OCI-LY7 (cell line): Measurements from ENCODE around the gene C1orf141. TPM values are rescaled to one million over a fixed set of nuclear protein-coding genes. Genes with fewer than 3 reads are reported as not detected.

Experiments
- BruUV-seq: library from RNA; stranded (reverse); fragments of 400-500 nt; replicated peaks from 2 replicates; lab custom pipeline; 2021; lab: Mats Ljungman, UMichigan
- CTCF ChIA-PET: fragments of 300-600 bp; sonication (Branson Sonifier 250); formaldehyde crosslinking; loops from one replicate; lab custom pipeline; 2022; ENCODE audit warnings: antibody characterized with exemption; ENCODE audit not compliant: unreplicated experiment; lab: Charles Lee
- POLR2A ChIA-PET: fragments of 300-600 bp; sonication (Branson Sonifier 250); formaldehyde crosslinking; loops from one replicate; lab custom pipeline; 2022; ENCODE audit warnings: antibody characterized with exemption; lab: Charles Lee
- DNase-seq: peaks from one replicate; pipeline ENCODE4 v3.0.0-alpha.2; 2015; ENCODE audit warnings: low spot score
- H2AFZ ChIP-seq: fragments of 200-600 bp; sonication (generic), shearing (Covaris generic); 2 replicates; pipeline ENCODE4 v1.6.1; 2014; ENCODE audit warnings: mild to moderate bottlenecking, antibody characterized with exemption, low read length, moderate library complexity
- H3K27ac ChIP-seq: fragments of 200-600 bp; sonication (generic); 2 replicates; pipeline ENCODE4 v1.5.1; 2014; ENCODE audit warnings: mixed run types, low read depth, mild to moderate bottlenecking, moderate library complexity, low read length, inconsistent platforms; ENCODE audit not compliant: poor library complexity, severe bottlenecking
- H3K36me3 ChIP-seq: fragments of 200-600 bp; sonication (generic); 2 replicates; pipeline ENCODE4 v1.6.1; 2014; ENCODE audit warnings: mild to moderate bottlenecking, antibody characterized with exemption, low read length, moderate library complexity, mixed read lengths; ENCODE audit not compliant: insufficient read depth
- H3K4me1 ChIP-seq: fragments of 200-600 bp; sonication (generic); 2 replicates; pipeline ENCODE4 v1.5.1; 2014; ENCODE audit warnings: mild to moderate bottlenecking, low read length; ENCODE audit not compliant: insufficient read depth, poor library complexity, severe bottlenecking
- H3K4me2 ChIP-seq: fragments of 200-600 bp; sonication (generic); 2 replicates; pipeline ENCODE4 v1.6.1; 2014; ENCODE audit warnings: mild to moderate bottlenecking, low read length
- H3K4me3 ChIP-seq: fragments of 200-600 bp; sonication (generic); 2 replicates; pipeline ENCODE4 v1.5.1; 2014; ENCODE audit warnings: mild to moderate bottlenecking, low read depth, low read length; ENCODE audit not compliant: poor library complexity, severe bottlenecking
- H3K79me2 ChIP-seq: fragments of 200-600 bp; sonication (generic); 2 replicates; pipeline ENCODE4 v1.6.1; 2016; ENCODE audit warnings: low read depth, mild to moderate bottlenecking, low read length, moderate library complexity, mixed read lengths; ENCODE audit not compliant: insufficient read depth
- H3K9me2 ChIP-seq: fragments of 200-600 bp; sonication (generic); 2 replicates; pipeline ENCODE4 v1.6.1; 2016; ENCODE audit warnings: mild to moderate bottlenecking, low read length, mixed read lengths; ENCODE audit not compliant: insufficient read depth
- H3K9me3 ChIP-seq: fragments of 200-600 bp; sonication (generic); 2 replicates; pipeline ENCODE4 v1.6.1; 2014; ENCODE audit warnings: mild to moderate bottlenecking, mixed run types, low read length, mixed read lengths
- H4K20me1 ChIP-seq: fragments of 200-600 bp; sonication (generic); 2 replicates; pipeline ENCODE4 v1.6.1; 2014; ENCODE audit warnings: mild to moderate bottlenecking, antibody characterized with exemption, low read length, moderate library complexity, mixed read lengths; ENCODE audit not compliant: insufficient read depth
- CTCF ChIP-seq: fragments of 200-600 bp; sonication (generic); conservative IDR thresholded peaks from 2 replicates; pipeline ENCODE4 v1.5.1; 2014; ENCODE audit warnings: mild to moderate bottlenecking, antibody characterized with exemption, low read length, moderate library complexity, mixed read lengths
- EZH2phosphoT487 ChIP-seq: fragments of 200-600 bp; sonication (generic); IDR thresholded peaks from 2 replicates; pipeline ENCODE4 v1.6.1; 2018; ENCODE audit warnings: low read depth, borderline replicate concordance, mild to moderate bottlenecking, mixed run types, antibody characterized with exemption, low read length, moderate library complexity, mixed read lengths
- intact Hi-C: fragments of 100-400 bp; cut with micrococcal nuclease; formaldehyde crosslinking; loops from one replicate; pipeline ENCODE4 v1.10.0; 2022; ENCODE audit not compliant: unreplicated experiment
- total RNA-seq, 2 experiments: library from RNA; depleted of rRNA in 1 of 2; stranded (reverse); fragments of >200 nt in 1 of 2; shearing (Covaris generic) in 1 of 2; gene quantifications; 2 replicates each; pipeline ENCODE4 v1.2.3, GENCODE V29; 2014 to 2022

Gene C1orf141
- total RNA-seq, 2 experiments from 2014 or later: not detected

- CTCF ChIA-PET: no interaction called here
- intact Hi-C loops: no loop called here
These were observed 72.4 kb downstream of the C1orf141 start for GRCh38 chr1:67062412-67062811.

DNA sequence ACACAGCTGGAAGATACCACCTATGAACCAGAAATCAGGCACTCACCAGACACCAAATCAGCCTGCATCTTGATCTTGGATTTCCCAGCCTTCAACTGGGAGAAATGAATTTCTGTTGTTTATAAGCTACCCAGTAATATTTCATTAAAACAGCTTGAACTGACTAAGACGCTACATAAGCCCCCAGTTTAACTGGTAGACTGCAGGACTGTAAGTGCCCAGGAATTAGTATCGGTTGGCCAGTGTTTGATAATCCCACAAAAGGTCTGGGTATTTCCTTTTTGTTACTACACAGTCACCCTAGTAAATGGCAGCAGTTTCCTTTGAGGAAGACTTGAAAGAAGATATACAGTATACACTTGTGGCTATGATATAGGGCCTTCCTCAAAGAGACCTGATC, 73.5 kb downstream of the C1orf141 start:
- Histone ChIP-seq H3K9me3 (no peaks in the 10 kb centered on the region), H3K4me1 (no peaks in the 10 kb centered on the region), H2AFZ (no peak overlapping the region), H3K79me2 (no peaks in the 10 kb centered on the region), H3K4me3 (no peak overlapping the region), H3K9me2 (no peaks in the 10 kb centered on the region), H4K20me1 (no peaks in the 10 kb centered on the region), H3K36me3 (no peaks in the 10 kb centered on the region), H3K27ac (no peak overlapping the region), H3K4me2 (no peak overlapping the region)
- BruUV-seq: no TSS peak
- no peak for DNase-seq
- intact Hi-C loops: no loop called here
- ChIA-PET CTCF (no interaction called here), POLR2A (interaction anchor here (0.8 to 1.3 kb wide), 2 partner anchors 8 to 14 kb away, joined by 3 to 4 read pairs; no protein-coding TSS in a partner anchor)
- no peak for TF ChIP-seq EZH2phosphoT487
- TF ChIP-seq CTCF: no peak

More at GRCh38 chr1:67062412-67062811, 72.4 kb downstream of the C1orf141 start:
- no peaks in the 10 kb centered on the region for H3K4me1 ChIP-seq
- H3K9me2 ChIP-seq: no peaks in the 10 kb centered on the region
- POLR2A ChIA-PET: no interaction called here
- H2AFZ ChIP-seq: no peak overlapping the region
- no peaks in the 10 kb centered on the region for H3K36me3 ChIP-seq
- no TSS peak for BruUV-seq
- DNase-seq: no peak
- H3K4me3 ChIP-seq: no peak overlapping the region
- no peaks in the 10 kb centered on the region for H4K20me1 ChIP-seq
- H3K79me2 ChIP-seq: no peaks in the 10 kb centered on the region
- H3K9me3 ChIP-seq: peaks cover 3% of the 10 kb centered on the region; the same call in 1 of the 2 replicates
- H3K27ac ChIP-seq: no peak overlapping the region
- H3K4me2 ChIP-seq: no peak overlapping the region
- TF ChIP-seq CTCF (no peak), EZH2phosphoT487 (no peak)

- H2AFZ ChIP-seq: no peak overlapping the region
- no peaks in the 10 kb centered on the region for H3K36me3 ChIP-seq
- H3K9me2 ChIP-seq: no peaks in the 10 kb centered on the region
- no peaks in the 10 kb centered on the region for H3K9me3 ChIP-seq
- TF ChIP-seq EZH2phosphoT487: no peak
- no peak for TF ChIP-seq CTCF
- DNase-seq: no peak
- H3K79me2 ChIP-seq: no peaks in the 10 kb centered on the region
- no TSS peak for BruUV-seq
- no peak overlapping the region for H3K4me2 ChIP-seq
- ChIA-PET CTCF (no interaction called here), POLR2A (interaction anchor here (0.8 to 1.3 kb wide), 3 partner anchors 9 to 14 kb away, joined by 3 to 4 read pairs (median 3); no protein-coding TSS in a partner anchor)
- H3K4me1 ChIP-seq: no peaks in the 10 kb centered on the region
- no peak overlapping the region for H3K27ac ChIP-seq
- H3K4me3 ChIP-seq: no peak overlapping the region
- intact Hi-C loops: no loop called here
- no peaks in the 10 kb centered on the region for H4K20me1 ChIP-seq
These were observed 74.0 kb downstream of the C1orf141 start for GRCh38 chr1:67060811-67061218.
